HG02588 (cell line): Measurements from ENCODE around the gene FAM107B.

Experiments used
- ATAC-seq: cut with Tn5 transposase; IDR thresholded peaks from one replicate; pipeline ENCODE4 v1.9.1; 2021; ENCODE audit warnings: mild to moderate bottlenecking, moderate library complexity; ENCODE audit not compliant: unreplicated experiment

Gene FAM107B

DNA sequence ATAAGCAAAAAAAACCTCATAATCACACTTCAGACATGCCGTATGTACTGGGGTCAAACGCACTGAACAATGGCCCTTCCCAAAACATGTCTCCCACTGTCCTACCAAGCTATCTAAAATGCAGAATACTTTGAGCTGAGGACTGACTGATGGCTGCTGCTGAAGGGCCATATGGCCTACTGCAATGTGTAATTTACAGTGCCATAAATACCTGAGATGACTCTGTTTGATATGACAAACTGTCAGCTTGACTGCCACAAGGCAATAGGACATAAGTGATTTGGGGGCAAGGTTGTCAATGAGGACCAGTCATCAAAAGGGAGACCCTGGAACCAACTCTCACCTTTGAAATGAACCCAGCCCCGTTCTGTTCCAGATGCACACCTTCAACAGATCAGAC is 256.5 kb downstream of the FAM107B start:
- ATAC-seq = no peak

DNA sequence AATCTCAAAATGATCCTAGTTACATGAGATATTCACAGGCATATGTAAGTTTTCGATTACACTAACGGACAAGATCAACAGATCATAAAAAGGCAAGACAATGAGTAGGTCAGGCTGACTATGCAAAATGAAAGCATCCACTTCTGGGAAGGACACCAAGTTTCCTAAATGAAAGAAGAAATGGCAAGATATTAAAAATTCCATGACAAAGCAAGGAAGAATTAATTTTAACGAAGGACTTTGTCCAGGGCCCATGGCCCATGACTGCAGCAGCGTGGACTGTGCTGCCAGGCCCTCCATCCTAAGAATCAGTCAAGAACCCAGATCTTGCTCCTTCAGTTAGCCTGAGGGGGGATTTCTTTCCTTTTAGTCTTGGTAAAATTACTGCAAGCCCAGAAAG is 261.6 kb downstream of the FAM107B start:
- ATAC-seq = no peak

DNA sequence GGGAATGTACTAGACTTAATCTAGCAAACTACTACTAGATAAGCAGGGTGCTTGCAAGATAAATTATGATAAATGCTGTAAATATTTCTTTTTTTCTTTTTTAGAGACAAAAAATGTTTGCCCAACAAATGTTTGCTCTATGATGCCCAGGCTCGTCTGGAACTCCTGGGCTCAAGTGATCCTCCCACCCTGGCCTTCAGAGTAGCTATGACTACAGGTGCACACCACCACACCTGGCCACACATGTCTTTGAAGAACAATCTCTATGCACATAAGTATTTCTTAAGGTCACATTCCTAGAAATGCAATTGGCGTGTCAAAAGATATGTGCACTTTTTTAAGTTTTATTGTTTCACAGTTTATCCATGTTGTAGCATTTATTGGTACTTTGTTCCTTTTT is 264.4 kb downstream of the FAM107B start:
- no peak for ATAC-seq

DNA sequence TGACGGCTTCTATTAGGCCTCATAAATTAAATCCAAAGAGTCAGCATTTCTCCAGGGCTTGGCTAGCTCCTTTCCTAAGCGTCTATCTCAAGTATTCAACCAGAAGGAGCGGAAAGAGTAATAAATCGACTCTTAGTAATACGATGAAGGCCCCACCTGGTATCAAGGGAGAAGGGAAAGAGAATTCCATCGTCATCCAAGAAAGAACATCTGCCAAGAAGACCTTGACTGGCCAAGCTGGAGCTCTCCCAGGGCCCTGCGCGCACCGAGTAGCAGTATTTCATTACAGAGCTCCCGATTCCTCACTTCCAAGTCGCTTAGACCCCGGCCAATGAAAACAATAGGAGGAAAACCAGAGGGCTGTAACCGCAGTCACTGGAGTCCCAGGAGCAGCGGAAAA is 266.0 kb downstream of the FAM107B start:
- ATAC-seq = no peak

DNA sequence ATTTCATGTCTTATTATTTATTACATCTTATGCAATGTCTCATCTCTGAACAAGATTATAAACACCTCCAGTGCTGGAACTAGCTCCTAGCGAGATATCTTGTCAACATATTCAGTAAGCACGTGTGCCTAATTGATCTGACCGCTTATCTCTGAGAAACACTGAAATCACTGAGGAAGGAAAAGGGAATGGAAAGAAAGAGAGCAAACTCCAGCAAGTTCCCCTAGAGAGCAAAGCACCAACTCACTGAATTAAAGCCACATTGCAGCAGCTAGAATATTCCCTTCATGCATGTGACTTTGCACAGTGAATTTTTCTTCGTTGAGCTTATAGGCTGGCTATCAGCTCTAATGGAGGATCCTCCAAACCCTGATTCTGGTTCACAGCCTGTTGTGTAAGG is 266.9 kb downstream of the FAM107B start:
- ATAC-seq = no peak

DNA sequence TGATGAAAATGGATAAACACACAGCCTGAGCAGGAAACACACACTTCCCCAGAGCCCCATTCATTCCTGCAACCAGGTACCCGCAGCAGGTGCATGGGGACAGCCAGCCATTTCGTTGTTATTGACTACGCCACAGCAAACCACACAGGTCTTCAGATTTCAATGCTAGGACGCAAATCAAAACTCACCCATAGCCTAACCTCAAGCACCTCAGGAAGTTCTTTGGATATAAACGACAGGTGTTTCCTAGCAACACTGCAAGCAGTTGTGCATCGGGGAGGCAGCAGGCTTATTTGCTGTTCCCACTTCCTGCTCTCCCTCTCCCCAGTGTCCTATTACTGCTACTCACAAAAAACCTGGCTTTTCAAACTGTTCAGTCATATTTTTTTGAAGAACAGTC is 267.5 kb downstream of the FAM107B start:
- ATAC-seq = no peak

DNA sequence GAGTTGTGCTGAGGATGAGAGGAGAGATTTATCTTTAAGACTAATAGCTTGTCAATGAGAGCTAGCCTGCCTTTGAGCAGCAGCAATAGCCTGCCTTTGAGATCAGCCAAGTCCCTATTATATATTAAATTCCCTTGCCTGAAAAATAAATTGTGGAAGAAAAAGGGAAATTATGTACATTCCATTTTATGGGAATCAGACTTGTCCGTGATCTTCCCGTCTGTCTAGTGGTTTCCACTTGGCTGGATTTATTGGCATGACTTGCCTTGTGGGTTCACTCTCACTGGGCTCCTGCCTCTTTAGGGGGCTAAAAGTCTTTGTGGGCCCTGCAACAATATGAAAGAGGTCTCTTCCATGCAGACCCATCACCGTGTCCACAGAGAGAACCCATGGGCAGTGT is 272.3 kb downstream of the FAM107B start:
- ATAC-seq = no peak

DNA sequence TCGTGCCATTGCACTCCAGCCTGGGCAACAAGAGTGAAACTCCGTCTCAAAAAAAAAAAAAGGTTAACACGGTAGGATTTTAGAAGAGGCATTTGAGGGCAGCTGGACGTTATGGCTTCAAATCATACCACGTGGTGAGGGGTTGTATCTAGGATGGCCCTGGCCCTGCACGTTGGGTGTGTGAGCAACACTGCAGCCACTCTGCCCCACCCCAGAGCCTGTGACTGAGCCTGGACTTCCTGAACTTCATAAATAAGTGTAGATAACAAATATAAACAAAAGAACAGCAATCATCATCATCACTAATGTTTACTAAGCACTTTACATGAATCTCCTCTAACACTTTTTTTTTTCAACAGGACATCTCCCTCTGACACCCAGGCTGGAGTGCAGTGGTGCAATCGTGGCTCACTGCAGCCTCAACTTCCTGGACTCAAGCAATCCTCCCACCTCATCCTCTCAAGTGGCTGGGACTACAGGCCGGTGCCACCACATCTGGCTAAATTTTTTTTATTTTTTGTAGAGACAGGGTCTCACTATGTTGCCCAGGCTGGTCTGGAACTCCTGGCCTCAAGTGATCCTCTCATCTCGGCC is 274.4 kb downstream of the FAM107B start:
- no peak for ATAC-seq

DNA sequence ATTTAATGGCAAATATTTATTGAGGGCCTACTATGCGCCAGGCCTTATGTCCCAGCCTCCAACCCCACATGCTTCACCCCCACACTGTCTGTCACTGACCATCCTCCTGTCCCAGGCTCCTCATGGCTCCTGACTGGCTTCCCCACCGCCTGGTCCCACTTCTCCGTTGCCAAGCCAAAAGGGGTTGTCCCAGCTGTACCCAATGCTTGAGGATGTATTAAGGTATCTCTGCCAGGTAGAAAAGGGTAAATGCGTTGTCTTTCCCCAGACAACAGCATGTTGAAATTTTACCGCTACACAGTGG is 275.1 kb downstream of the FAM107B start:
- ATAC-seq = no peak

DNA sequence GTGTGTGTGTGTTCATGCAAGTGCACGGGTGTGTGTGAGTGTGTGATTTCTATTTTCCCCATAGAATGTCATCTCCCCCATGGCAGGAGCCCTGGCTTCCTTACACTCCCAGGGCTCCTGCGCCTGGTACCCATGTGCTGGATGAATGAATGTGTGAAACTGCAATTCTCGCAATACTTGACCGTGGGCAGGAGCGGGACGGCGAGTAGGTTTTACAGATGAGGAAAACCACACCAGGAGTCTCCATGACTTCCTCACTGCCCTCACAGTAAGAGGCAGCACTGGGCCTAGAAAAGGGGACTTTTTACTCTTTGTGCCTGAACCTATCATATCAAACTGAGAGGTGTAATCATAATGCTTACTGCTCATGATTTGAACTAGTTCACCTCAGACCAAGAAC is 276.4 kb downstream of the FAM107B start:
- ATAC-seq = no peak

DNA sequence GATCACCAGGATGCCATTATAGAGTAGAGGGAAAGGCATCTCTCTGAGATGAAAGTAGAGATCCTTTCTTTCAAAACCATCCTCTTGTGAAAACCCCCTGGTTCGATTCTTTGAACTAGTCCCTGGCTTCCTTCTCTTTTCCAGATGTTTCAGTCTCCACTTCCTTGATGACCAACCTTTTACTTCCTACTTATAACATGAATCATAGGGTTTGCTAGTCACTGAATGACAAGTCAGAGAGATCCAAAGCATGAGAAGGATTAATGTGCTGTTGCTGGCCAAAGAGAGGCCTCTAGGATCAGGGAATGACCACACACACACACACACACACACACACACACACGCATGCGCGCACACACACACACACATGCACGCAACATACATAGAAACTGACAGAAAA is 282.9 kb downstream of the FAM107B start:
- ATAC-seq = no peak

DNA sequence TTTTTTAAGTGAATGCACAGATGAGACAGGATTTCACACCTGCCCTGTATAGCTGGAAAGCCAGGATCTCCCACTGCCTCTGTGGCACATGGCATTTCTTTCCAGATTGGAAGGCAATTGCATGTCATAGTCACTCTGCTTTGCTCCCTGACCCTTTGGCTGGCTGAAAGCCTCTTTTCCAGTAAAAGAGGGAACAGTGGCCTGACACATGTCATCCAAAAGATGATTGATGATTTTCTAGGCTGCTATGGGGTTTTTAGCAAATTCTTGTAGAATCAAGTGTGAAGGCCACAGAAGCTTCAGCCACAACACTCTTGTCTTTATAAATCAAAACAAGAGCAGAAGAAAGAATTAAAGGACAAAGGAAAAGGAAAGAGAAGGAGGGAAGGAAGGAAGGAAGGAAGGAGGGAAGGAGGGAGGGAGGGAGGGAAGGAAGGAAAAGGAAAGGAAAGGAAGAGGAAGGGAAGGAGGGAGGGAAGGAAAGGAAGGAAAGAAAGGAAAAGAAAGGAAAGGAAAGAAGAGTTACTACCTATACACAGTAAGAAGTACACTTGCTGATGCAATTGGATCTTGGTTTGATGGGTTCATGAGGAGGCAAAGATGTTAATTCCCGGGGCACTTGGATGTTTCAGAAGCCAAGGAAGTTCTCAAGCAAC is 285.0 kb downstream of the FAM107B start:
- ATAC-seq = no peak

DNA sequence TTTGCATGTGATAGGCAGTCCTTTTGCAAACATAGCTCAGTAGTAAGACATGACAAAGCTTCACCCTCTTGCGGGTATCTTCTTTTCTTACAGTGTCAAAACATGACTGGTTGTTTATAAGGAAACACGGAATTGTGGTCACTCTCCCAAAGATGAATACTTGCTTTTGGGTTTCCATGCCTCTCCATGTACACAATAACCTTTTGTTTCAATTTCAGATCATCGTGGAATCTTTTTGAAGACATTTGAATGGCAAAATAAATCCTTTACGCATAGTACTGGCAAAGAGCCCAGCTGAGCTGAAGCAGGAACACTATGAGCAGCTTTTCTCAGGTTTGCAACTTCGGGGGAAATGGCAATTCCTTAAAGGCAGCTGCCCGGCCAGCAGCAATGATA is 287.2 kb downstream of the FAM107B start:
- no peak for ATAC-seq

DNA sequence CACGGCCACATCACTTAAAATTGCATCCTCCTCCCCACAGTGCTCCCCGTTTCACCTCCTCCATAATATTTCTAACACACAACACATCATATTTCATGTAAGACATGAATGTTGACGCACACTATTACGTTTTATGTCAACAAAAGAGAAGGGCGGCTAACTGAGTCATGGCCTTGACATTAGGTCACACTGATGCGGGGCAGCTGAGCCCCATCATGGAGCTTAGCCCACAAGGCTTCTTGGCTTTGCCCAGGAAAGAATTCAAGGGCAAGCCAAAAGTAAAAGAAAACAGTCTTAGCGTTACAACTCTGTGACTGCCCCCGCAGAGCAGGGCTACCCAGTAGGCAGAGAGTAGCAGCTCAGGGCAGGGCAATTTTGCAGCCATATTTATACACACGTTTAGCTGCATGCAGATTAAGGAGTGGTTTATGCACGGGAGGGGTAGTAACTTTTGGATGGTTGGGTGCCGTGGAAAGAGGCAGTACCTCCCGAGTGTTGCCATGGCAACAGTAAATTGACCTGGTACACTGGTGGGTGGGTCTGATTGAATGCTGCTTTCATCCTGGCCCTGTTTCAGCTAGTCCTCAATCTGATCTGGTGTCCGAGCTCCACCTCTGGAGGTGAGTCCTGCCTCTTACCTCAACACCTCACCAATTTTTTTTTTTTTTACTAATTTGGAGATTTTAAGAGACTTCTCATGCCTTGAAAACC is 287.8 kb downstream of the FAM107B start:
- ATAC-seq = no peak

DNA sequence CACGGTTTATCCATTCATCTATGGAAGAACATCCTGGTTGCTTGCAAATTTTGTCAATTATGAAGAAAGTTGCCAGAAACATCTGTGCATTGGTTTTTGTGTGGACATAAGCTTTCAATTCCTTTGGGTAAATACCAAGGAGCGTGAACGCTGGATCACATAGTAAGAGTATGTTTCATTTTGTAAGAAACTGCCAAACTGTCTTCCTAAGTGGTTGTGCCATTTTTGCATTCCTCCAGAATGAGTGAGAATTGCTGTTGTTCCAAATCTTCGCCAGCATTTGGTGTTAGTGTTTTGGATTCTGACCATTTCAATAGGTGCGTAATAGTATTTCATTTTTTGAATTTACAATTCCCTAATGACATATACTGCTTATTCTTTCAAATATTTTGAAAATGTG is 288.7 kb downstream of the FAM107B start:
- no peak for ATAC-seq

DNA sequence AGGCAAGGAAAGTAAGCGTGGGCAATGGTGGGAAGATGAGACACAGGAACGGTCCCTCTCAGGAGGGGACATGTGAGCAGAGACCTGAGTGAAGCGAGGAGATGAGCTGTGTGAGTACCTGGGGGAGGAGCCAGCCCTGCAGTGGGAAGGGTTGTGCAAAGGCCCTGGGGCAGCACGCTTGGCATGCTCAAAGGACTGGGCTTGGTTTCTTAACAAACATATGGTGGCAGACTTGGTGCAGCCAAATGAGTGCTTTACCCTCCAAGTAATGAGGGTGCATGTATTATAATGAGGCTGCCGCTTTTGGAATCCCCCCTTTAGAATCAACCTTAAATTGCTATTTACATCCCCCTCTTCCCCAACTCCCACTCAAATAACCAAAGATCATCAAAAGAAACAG is 291.3 kb downstream of the FAM107B start:
- ATAC-seq = no peak

DNA sequence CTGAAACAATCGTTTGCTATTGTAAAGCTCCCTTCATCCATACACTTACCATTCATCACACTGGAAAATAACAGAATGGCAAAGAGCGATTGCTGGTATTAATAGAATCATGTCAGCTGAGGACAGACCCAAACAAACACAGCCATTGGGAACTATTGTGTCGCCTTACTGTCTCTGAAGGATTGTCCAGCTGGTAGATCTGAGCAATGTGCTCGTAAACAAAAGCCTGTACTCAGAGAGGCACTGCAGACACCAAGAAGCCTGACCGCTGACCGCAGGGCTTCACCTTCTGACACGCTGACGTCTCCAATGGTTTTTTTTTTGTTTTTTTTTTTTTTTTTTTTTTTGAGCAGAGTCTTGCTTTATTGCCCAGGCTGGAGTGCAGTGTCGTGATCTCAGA is 292.9 kb downstream of the FAM107B start:
- no peak for ATAC-seq

DNA sequence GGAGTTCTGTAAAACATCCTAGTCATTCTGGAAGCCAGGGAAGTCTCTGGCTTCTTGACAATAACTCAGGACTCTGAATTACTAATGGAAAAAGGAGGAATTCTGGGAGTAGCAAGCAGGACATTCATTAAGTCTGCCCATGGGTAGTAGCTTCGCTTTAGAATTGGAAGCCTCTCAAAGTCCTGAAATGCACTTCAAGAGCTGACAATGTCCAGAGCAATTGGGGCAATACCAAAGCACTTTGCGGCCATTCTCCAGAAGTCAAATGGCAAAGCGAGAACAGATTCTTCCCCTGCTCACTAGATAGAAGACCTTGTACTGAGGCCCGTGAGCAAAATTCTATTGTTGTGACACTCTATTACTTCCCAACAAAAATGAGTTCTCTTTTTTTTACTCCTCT is 293.7 kb downstream of the FAM107B start:
- no peak for ATAC-seq

DNA sequence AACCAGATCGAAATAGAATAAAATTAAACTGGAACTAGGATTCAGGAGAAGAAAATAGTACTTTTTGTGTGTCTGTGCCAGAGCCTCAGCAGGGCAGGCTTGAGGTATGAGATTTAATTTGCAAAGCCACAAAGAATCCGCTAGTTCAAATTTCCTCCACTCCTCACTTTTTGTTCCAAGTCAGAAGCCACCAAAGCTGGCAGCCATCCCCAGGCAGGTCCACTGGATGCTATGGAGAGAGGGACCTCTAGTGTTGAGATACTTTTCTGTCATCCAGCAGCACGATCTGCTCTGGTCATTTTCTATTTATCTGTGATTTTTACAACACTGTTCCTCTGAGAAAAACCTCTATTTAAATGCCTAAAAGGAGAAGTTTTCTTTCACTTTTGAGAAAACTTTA is 296.1 kb downstream of the FAM107B start:
- ATAC-seq = no peak

DNA sequence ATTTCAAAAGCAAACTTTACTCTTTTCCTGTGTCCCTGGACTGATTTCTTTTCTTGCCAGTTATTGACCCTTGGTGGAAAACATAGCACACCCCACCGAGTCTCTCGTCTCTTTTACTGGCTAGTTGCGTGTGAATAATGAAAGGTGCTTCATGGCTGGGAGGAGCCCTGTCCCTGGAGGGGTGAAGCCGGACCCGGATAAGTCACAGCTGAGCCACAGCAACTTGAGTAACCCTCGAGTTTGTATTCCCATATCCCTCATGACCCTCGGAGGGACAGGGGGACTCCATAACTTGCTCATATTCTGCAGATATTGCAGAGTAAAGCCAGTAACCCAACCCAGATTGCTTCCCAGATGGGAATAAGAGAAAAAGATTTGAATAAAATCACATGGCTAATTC is 296.5 kb downstream of the FAM107B start:
- no peak for ATAC-seq

DNA sequence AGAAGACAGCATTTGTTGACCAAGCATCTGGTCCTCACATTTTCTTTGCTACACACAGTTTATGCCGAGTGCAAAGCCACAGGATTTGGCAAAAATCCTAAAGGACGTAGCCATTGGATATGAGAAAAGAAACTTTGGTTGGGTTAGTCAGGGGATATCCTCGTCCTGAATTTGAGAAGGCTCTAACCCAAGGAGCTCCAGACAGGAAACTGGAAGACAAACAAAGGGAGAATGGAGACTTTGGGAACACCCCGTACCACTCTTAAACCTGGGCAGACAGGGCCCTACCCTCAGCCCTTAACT is 297.3 kb downstream of the FAM107B start:
- ATAC-seq = no peak

DNA sequence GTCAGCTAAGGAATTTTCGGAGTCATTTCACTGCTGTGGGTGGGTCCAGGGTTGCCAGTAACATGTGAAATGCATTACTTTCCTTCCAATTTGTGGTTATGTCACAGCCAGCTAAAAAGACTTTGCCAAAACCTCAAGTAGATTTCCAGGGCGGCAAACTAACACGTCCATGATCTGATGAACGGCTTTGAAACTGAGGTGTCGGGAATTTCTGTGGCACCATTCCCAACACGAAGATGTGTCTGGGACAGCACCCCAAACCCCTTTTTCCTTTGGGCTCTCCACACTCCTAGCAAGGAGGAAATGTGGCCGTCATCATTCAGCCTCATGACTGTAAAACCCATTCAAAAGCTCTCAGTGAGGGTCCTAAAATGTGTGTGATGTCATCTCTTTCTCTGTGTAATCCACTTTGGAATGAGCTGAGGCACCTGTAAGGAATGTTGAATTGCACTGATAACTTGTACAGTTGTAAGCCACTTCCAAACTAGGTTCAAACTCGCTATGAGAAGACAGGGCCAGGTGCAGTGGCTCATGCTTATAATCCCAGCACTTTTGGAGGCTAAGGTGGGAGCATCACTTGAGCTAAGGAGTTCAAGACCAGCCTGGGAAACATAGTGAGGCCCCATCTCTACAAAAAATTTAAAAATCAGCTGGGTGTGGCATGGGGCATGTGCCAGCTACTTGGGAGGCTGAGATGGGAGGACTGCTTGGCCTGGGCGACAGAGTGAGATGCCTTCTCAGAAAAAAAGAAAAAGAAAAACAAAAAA is 297.9 kb downstream of the FAM107B start:
- no peak for ATAC-seq
